ENCODE data around the gene MYOM3.

MYOM3 gene

DNA sequence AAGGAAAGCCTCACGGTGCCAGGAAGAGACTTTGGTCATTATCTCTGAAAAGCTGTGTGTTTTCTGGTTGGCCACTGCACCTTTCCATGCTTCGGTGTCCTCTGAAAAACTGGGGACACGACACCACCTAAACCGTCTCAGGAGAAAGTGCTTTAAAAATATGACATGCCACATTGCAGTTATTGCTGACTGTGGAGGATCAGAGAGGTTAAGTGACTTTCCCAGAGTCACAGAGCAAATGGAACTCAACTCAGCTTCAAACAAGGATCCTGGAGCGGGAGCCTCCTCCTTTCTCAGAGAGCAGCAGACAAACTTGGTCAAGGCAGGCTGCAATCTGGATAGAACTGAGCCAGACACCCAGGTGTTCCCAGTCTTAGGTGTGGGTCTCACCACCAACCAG, 13.8 kb downstream of the MYOM3 start:
- no peak overlapping the region for H3K4me3 ChIP-seq (ENCODE audit: control insufficient read depth, low read depth, low read length)
- no peak for DNase-seq (ENCODE audit: low read depth)
- TF ChIP-seq, protein P1, sequence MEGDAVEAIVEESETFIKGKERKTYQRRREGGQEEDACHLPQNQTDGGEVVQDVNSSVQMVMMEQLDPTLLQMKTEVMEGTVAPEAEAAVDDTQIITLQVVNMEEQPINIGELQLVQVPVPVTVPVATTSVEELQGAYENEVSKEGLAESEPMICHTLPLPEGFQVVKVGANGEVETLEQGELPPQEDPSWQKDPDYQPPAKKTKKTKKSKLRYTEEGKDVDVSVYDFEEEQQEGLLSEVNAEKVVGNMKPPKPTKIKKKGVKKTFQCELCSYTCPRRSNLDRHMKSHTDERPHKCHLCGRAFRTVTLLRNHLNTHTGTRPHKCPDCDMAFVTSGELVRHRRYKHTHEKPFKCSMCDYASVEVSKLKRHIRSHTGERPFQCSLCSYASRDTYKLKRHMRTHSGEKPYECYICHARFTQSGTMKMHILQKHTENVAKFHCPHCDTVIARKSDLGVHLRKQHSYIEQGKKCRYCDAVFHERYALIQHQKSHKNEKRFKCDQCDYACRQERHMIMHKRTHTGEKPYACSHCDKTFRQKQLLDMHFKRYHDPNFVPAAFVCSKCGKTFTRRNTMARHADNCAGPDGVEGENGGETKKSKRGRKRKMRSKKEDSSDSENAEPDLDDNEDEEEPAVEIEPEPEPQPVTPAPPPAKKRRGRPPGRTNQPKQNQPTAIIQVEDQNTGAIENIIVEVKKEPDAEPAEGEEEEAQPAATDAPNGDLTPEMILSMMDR (conservative IDR thresholded peaks at IDR 0.05; ENCODE audit: control insufficient read depth, insufficient read depth, low read depth, low read length) = no peak

DNA sequence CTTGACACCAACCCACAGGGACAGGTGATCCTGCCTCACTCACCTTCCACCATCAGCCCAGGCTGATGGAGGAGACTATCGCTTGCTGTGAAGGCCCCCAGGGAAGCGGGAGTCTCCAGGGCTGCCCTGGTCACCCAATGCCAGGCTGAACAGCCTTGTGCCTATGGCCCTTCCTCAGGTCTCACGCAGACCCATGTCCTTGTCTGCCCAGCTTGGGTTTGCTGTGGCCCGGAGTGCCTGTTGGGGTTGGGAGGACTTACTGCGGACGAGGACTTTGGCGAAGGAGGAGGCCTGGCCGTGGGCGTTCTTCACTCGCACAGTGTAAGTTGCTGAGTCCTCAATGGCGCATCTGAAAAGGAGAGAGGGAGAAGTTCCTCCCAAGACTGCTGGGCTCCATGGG, 14.3 kb downstream of the MYOM3 start:
- TF ChIP-seq, protein P1 (conservative IDR thresholded peaks at IDR 0.05; ENCODE audit: control insufficient read depth, insufficient read depth, low read depth, low read length) = no peak
- DNase-seq (ENCODE audit: low read depth) = no peak
- no peak overlapping the region for H3K4me3 ChIP-seq (ENCODE audit: control insufficient read depth, low read depth, low read length)

DNA sequence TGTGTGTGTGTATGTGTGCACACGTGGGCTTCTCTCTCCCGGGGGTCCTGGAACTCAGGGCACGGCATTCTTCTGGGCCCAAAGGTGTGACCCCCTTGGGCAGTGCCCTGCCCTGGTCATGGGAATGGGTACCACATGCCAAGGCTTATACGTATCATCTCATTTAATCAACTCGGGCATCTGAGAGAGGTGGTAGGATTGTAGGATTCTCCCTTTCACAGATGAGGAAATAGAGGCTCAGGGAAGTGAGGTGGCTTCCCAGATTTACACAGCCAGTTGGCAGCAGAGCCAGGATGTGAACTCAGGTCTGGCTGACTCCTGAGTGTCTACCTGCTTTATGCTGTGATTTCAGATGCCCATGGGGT, 15.2 kb downstream of the MYOM3 start:
- DNase-seq (ENCODE audit: low read depth) = no peak
- no peak overlapping the region for H3K4me3 ChIP-seq (ENCODE audit: control insufficient read depth, low read depth, low read length)
- TF ChIP-seq, protein P1 (conservative IDR thresholded peaks at IDR 0.05; ENCODE audit: control insufficient read depth, insufficient read depth, low read depth, low read length) = no peak

DNA sequence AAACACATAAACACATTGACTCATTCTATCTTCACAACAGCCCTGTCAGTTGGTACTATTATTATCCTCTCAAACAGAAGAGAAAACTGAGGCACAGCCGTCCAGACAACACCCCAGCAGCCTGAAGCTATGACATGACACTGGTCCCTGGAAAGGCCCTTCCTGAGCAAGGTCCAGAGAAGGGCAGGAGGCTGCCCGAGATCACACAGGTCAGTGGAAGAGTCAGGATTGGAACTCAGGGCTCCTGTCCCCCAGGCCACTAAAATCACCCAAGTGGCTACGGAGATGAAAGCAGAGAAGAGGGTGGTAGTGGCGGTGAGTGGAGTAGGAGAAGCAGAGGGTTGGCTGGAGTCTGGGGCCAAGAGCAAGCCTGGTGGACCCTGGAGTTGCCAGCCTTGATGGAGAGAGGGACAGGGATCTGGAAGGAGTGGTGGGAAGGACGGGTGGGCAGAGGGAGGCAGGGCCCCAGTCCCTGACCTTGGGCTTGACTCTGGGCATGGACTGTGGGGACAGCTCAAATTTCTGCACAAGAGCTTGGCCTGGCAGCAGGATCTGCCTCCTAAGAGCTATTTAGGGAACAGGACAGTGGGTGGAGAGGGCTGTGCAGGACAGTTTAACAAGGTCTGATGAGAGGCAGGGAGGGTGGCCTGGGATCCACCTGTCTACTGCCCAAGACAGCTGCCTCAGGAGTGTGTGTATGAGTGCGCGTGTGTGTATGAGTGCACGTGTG, 15.8 kb downstream of the MYOM3 start:
- no peak for DNase-seq (ENCODE audit: low read depth)
- TF ChIP-seq, protein P1 (conservative IDR thresholded peaks at IDR 0.05; ENCODE audit: control insufficient read depth, insufficient read depth, low read depth, low read length) = no peak

DNA sequence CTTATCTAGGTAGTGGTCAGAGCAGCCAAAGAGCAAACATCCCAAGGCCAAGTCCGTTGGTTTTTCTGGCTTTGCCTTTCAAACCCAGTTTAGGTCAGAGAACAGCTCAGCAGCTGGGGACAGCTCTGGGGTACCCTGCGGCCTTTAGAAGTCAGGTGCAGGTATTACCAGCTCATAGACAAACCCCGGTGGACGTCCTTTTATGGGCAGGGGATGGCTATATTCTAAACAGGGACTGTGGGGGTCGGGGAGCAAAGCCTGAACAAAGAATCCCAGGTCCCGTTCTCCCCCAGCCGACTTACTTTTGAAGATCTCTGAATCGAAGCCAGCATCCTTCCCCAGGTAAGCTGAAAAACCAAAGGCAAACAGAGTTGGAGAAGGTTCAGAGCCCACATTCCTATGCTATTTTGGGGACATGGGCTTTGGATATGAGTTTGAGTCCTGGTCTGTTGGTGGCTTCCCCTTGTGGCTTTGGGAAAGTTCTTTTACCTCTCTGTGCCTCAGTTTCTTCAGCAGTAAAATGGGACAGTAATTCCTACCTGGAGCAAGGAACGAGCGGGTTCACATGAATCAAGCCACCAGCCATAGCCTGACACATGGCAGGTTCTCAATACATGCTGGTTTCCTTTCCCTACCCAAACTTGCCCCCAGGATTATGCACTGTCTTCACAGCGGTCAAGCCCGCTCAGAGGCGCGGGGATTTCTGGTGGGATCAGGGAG, 16.6 kb downstream of the MYOM3 start:
- no peak for DNase-seq (ENCODE audit: low read depth)
- no peak overlapping the region for H3K4me3 ChIP-seq (ENCODE audit: control insufficient read depth, low read depth, low read length)
- TF ChIP-seq, protein P1 (conservative IDR thresholded peaks at IDR 0.05; ENCODE audit: control insufficient read depth, insufficient read depth, low read depth, low read length) = no peak

More for the DNA sequence above, 15.8 kb downstream of the MYOM3 start:
- H3K4me3 ChIP-seq (ENCODE audit: control insufficient read depth, low read depth, low read length) = no peak overlapping the region

DNA sequence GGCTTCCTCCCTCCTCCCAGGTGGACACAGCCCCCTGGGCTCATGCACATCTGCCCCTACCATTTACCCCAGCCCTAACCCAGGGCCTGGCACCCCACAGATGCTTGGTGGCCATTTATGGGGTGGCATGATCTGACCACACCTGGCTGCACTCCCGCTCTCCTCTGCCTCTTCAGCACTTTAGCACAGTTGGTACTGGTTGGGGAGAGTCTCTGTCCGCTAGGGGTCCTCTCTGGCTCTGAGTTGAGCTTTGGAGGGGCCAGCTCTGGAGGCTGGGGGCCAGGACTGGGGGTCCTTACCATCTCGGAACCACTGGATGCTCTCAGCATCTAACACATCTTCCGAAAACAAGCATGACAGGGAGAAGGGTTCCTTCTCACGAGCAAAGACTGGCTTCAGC, 17.4 kb downstream of the MYOM3 start:
- TF ChIP-seq, protein P1 (conservative IDR thresholded peaks at IDR 0.05; ENCODE audit: control insufficient read depth, insufficient read depth, low read depth, low read length) = no peak
- H3K4me3 ChIP-seq (ENCODE audit: control insufficient read depth, low read depth, low read length) = no peak overlapping the region
- no peak for DNase-seq (ENCODE audit: low read depth)

Data from fibroblast of mammary gland (primary cell).